ENCODE data around the gene NF2.

The NF2 gene

GRCh38 chr22:29697853-29698598 lies 94.6 kb downstream of the NF2 start:
- no peak for TF ChIP-seq CTCF (IDR thresholded peaks at IDR 0.05; ENCODE audit: low read depth, low read length)
- H3K4me1 ChIP-seq: peaks cover 35% of the 10 kb centered on the region

GRCh38 chr22:29700206-29700899 lies 96.9 kb downstream of the NF2 start:
- no peak for DNase-seq
- no peak for TF ChIP-seq CTCF (IDR thresholded peaks at IDR 0.05; ENCODE audit: low read depth, low read length)
- Histone ChIP-seq H3K9me3 (no peaks in the 10 kb centered on the region), H3K4me3 (ENCODE audit: low read depth, low read length) (no peak overlapping the region), H3K4me1 (peaks cover 44% of the 10 kb centered on the region), H3K27me3 (no peaks in the 10 kb centered on the region), H3K36me3 (peaks cover 12% of the 10 kb centered on the region)

More at GRCh38 chr22:29697853-29698598, 94.6 kb downstream of the NF2 start:
- Histone ChIP-seq H3K4me3 (ENCODE audit: low read depth, low read length) (no peak overlapping the region), H3K9me3 (no peaks in the 10 kb centered on the region), H3K27me3 (no peaks in the 10 kb centered on the region), H3K36me3 (peaks cover 22% of the 10 kb centered on the region)
- DNase-seq: no peak

- Histone ChIP-seq H3K4me1 (peaks cover 45% of the 10 kb centered on the region), H3K27me3 (no peaks in the 10 kb centered on the region), H3K9me3 (no peaks in the 10 kb centered on the region), H3K36me3 (peaks cover 9% of the 10 kb centered on the region), H3K4me3 (ENCODE audit: low read depth, low read length) (no peak overlapping the region)
- TF ChIP-seq CTCF (IDR thresholded peaks at IDR 0.05; ENCODE audit: low read depth, low read length): no peak
- DNase-seq: no peak
These were observed 97.4 kb downstream of the NF2 start for GRCh38 chr22:29700900-29701154.

- Histone ChIP-seq H3K4me3 (ENCODE audit: low read depth, low read length) (no peak overlapping the region), H3K36me3 (peaks cover 5% of the 10 kb centered on the region), H3K9me3 (no peaks in the 10 kb centered on the region), H3K27me3 (no peaks in the 10 kb centered on the region), H3K4me1 (peaks cover 51% of the 10 kb centered on the region)
- peak; percentile 40 for DNase-seq
- TF ChIP-seq CTCF (IDR thresholded peaks at IDR 0.05; ENCODE audit: low read depth, low read length): peak; percentile 29; the same call in 1 of the 2 replicates
These were observed 97.9 kb downstream of the NF2 start for GRCh38 chr22:29701155-29701999.

- peak; percentile 34 for TF ChIP-seq CTCF (IDR thresholded peaks at IDR 0.05; ENCODE audit: low read depth, low read length)
- Histone ChIP-seq H3K9me3 (no peaks in the 10 kb centered on the region), H3K4me3 (ENCODE audit: low read depth, low read length) (no peak overlapping the region), H3K27me3 (no peaks in the 10 kb centered on the region), H3K36me3 (no peaks in the 10 kb centered on the region; the same call in 1 of the 2 replicates), H3K4me1 (peaks cover 60% of the 10 kb centered on the region)
- DNase-seq: peak; percentile 51
These were observed 98.8 kb downstream of the NF2 start for GRCh38 chr22:29702000-29702930.

All from BE2C (cell line).